Measurements from ENCODE around the gene MINK1. TPM values are rescaled to one million over a fixed set of nuclear protein-coding genes. Genes with fewer than 3 reads are reported as not detected.

The MINK1 gene
- total RNA-seq, 1 donor from 2014 or later, result 63.2 TPM

GRCh38 chr17:4786106-4786511, 47.0 kb upstream of the MINK1 start, which contains the start of gene VMO1:
VMO1 (minus strand) TSS chr17:4786364; CDS start chr17:4786352, 12 bp downstream.
- FAIRE-seq, result no peak
- H3K79me2 ChIP-seq (ENCODE audit: insufficient read depth, low read length), result no peaks in the 10 kb centered on the region
- TF ChIP-seq EZH2 (IDR thresholded peaks at IDR 0.05; ENCODE audit: insufficient read depth, low read length), result peak; percentile 50
- TF ChIP-seq CTCF (IDR thresholded peaks at IDR 0.05; ENCODE audit: insufficient read depth, low read depth, low read length), result no peak
- H3K36me3 ChIP-seq (ENCODE audit: insufficient read depth, low read length), result no peaks in the 10 kb centered on the region
- peaks cover 13% of the 10 kb centered on the region for H3K27me3 Mint-ChIP-seq (ENCODE audit: low read depth, unreplicated experiment)
- H3K9me3 ChIP-seq (ENCODE audit: insufficient read depth, low read depth, low read length), result no peaks in the 10 kb centered on the region
- no peak within 1 kb of the TSS for H3K27ac ChIP-seq (ENCODE audit: low read depth, low read length)
- peak within 1 kb of the TSS; percentile 68 for H3K4me2 ChIP-seq (ENCODE audit: low read length)
- H3K9ac ChIP-seq (ENCODE audit: low read length), result no peak within 1 kb of the TSS
- H3K9me3 Mint-ChIP-seq (ENCODE audit: unreplicated experiment), result no peaks in the 10 kb centered on the region
- no peaks in the 10 kb centered on the region for H4K20me1 ChIP-seq (ENCODE audit: insufficient read depth, low read length)
- no peaks in the 10 kb centered on the region for H3K36me3 Mint-ChIP-seq (ENCODE audit: low read depth, unreplicated experiment)
- DNase-seq (ENCODE audit: low read depth), result no peak
- H3K4me3 ChIP-seq (ENCODE audit: insufficient read depth, low read depth, low read length), result no peak within 1 kb of the TSS
- no peak within 1 kb of the TSS for H3K27ac Mint-ChIP-seq (ENCODE audit: unreplicated experiment)
- H3K4me1 ChIP-seq (ENCODE audit: insufficient read depth, low read length), result peaks cover 23% of the 10 kb centered on the region
- H2AFZ ChIP-seq (ENCODE audit: low read depth, low read length), result peak within 1 kb of the TSS; percentile 52
- no peak within 1 kb of the TSS for H3K4me3 Mint-ChIP-seq (ENCODE audit: unreplicated experiment)
- H3K4me1 Mint-ChIP-seq (ENCODE audit: low read depth, unreplicated experiment), result no peaks in the 10 kb centered on the region
- peaks cover 40% of the 10 kb centered on the region for H3K27me3 ChIP-seq (ENCODE audit: insufficient read depth, low read length)

GRCh38 chr17:4786516-4786915, 46.6 kb upstream of the MINK1 start:
- Histone ChIP-seq H3K9ac (ENCODE audit: low read length) (no peak overlapping the region), H3K36me3 (ENCODE audit: insufficient read depth, low read length) (no peaks in the 10 kb centered on the region), H3K4me3 (ENCODE audit: insufficient read depth, low read depth, low read length) (no peak overlapping the region), H3K27ac (ENCODE audit: low read depth, low read length) (no peak overlapping the region), H3K9me3 (ENCODE audit: insufficient read depth, low read depth, low read length) (no peaks in the 10 kb centered on the region), H4K20me1 (ENCODE audit: insufficient read depth, low read length) (no peaks in the 10 kb centered on the region), H3K79me2 (ENCODE audit: insufficient read depth, low read length) (no peaks in the 10 kb centered on the region), H3K27me3 (ENCODE audit: insufficient read depth, low read length) (peaks cover 40% of the 10 kb centered on the region), H3K4me1 (ENCODE audit: insufficient read depth, low read length) (peaks cover 23% of the 10 kb centered on the region), H2AFZ (ENCODE audit: low read depth, low read length) (no peak overlapping the region), H3K4me2 (ENCODE audit: low read length) (peak overlapping the region; percentile 64)
- no peaks in the 10 kb centered on the region for H3K4me1 Mint-ChIP-seq (ENCODE audit: low read depth, unreplicated experiment)
- no peaks in the 10 kb centered on the region for H3K36me3 Mint-ChIP-seq (ENCODE audit: low read depth, unreplicated experiment)
- no peak overlapping the region for H3K27ac Mint-ChIP-seq (ENCODE audit: unreplicated experiment)
- H3K27me3 Mint-ChIP-seq (ENCODE audit: low read depth, unreplicated experiment), result peaks cover 13% of the 10 kb centered on the region
- DNase-seq (ENCODE audit: low read depth) (no peak), FAIRE-seq (no peak)
- H3K9me3 Mint-ChIP-seq (ENCODE audit: unreplicated experiment), result no peaks in the 10 kb centered on the region
- H3K4me3 Mint-ChIP-seq (ENCODE audit: unreplicated experiment), result no peak overlapping the region
- TF ChIP-seq EZH2 (IDR thresholded peaks at IDR 0.05; ENCODE audit: insufficient read depth, low read length), result no peak
- TF ChIP-seq CTCF (IDR thresholded peaks at IDR 0.05; ENCODE audit: insufficient read depth, low read depth, low read length), result no peak

DNA sequence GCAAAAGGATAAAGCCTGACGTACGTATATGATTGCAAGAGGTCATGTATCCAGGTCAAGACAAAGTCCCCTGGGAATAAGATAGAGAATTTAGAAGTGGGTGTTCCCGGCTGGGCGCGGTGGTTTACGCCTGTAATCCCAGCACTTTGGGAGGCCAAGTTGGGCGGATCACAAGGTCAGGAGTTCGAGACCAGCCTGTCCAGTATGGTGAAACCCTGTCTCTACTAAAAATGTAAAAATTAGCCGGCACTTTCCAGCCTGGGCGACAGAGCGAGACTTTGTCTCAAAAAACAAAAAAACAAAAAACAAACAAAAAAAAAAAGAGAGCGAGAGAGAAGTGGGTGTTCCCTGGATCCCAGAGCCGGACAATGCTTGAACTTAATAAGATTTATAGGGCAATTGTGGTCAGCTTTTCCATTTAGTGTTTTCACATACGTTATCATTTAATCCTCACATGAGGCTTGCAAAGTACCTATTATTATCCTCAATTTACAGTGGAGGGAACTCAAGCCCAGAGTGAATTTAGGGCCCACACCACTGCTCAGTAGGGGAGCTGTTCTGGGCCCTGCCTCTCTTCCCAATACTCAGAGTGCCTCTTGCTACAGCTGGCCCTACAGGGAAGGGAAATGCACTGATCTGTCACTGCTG, 44.9 kb upstream of the MINK1 start:
- Histone ChIP-seq H3K9ac (ENCODE audit: low read length) (no peak overlapping the region), H3K27ac (ENCODE audit: low read depth, low read length) (no peak overlapping the region), H3K36me3 (ENCODE audit: insufficient read depth, low read length) (no peaks in the 10 kb centered on the region), H3K79me2 (ENCODE audit: insufficient read depth, low read length) (no peaks in the 10 kb centered on the region), H3K4me3 (ENCODE audit: insufficient read depth, low read depth, low read length) (no peak overlapping the region), H4K20me1 (ENCODE audit: insufficient read depth, low read length) (no peaks in the 10 kb centered on the region), H3K9me3 (ENCODE audit: insufficient read depth, low read depth, low read length) (no peaks in the 10 kb centered on the region), H3K4me2 (ENCODE audit: low read length) (no peak overlapping the region), H3K4me1 (ENCODE audit: insufficient read depth, low read length) (peaks cover 23% of the 10 kb centered on the region), H2AFZ (ENCODE audit: low read depth, low read length) (no peak overlapping the region), H3K27me3 (ENCODE audit: insufficient read depth, low read length) (peaks cover 34% of the 10 kb centered on the region)
- FAIRE-seq (no peak), DNase-seq (ENCODE audit: low read depth) (no peak)
- peak overlapping the region; percentile 78 for H3K4me3 Mint-ChIP-seq (ENCODE audit: unreplicated experiment)
- H3K9me3 Mint-ChIP-seq (ENCODE audit: unreplicated experiment), result peaks cover 2% of the 10 kb centered on the region
- TF ChIP-seq CTCF (IDR thresholded peaks at IDR 0.05; ENCODE audit: insufficient read depth, low read depth, low read length) (no peak), EZH2 (IDR thresholded peaks at IDR 0.05; ENCODE audit: insufficient read depth, low read length) (no peak)
- no peaks in the 10 kb centered on the region for H3K36me3 Mint-ChIP-seq (ENCODE audit: low read depth, unreplicated experiment)
- H3K27me3 Mint-ChIP-seq (ENCODE audit: low read depth, unreplicated experiment), result peaks cover 11% of the 10 kb centered on the region
- H3K27ac Mint-ChIP-seq (ENCODE audit: unreplicated experiment), result no peak overlapping the region
- no peaks in the 10 kb centered on the region for H3K4me1 Mint-ChIP-seq (ENCODE audit: low read depth, unreplicated experiment)
